Stimulated activated CD4-positive, alpha-beta T cell treated with anti-CD3 and anti-CD28 coated beads, Interleukin-4, amount 100 ng/mL, for 4 hours (primary cell): ENCODE data around the gene AUTS2.
"Not testable (repeated sequence)": the region's sequence is repeated elsewhere in the genome, so short reads cannot be mapped to it uniquely, and the experiment has no call there.

Experiments used
- DNase-seq, 2 experiments: peaks; one replicate each; pipeline ENCODE4 v3.0.0-alpha.2; 2020

AUTS2 gene

GRCh38 chr7:70336536-70336935 is 738.3 kb downstream of the AUTS2 start:
- no peak for DNase-seq

GRCh38 chr7:70338015-70338414 is 739.7 kb downstream of the AUTS2 start:
- no peak for DNase-seq

GRCh38 chr7:70340236-70340635 is 742.0 kb downstream of the AUTS2 start:
- no peak for DNase-seq

- no peak for DNase-seq
These were observed 743.2 kb downstream of the AUTS2 start for GRCh38 chr7:70341446-70341845.

- no peak for DNase-seq
These were observed 745.2 kb downstream of the AUTS2 start for GRCh38 chr7:70343519-70343918.

- no peak for DNase-seq
These were observed 746.5 kb downstream of the AUTS2 start for GRCh38 chr7:70344726-70345125.

GRCh38 chr7:70346844-70347462 is 748.7 kb downstream of the AUTS2 start:
- DNase-seq, result no peak

GRCh38 chr7:70347463-70348254 is 749.4 kb downstream of the AUTS2 start:
- DNase-seq, result no peak

GRCh38 chr7:70349031-70349430 is 750.8 kb downstream of the AUTS2 start:
- DNase-seq, result no peak

GRCh38 chr7:70349819-70350218 is 751.5 kb downstream of the AUTS2 start:
- no peak for DNase-seq

GRCh38 chr7:70352088-70352487 is 753.8 kb downstream of the AUTS2 start:
- DNase-seq, result no peak

GRCh38 chr7:70352906-70353305 is 754.6 kb downstream of the AUTS2 start:
- no peak for DNase-seq

- DNase-seq, result no peak
These were observed 755.2 kb downstream of the AUTS2 start for GRCh38 chr7:70353330-70353945.

- no peak for DNase-seq
These were observed 755.7 kb downstream of the AUTS2 start for GRCh38 chr7:70353946-70354335.

- DNase-seq, result no peak
These were observed 756.3 kb downstream of the AUTS2 start for GRCh38 chr7:70354409-70355169.

GRCh38 chr7:70355198-70356020 is 757.1 kb downstream of the AUTS2 start:
- no peak for DNase-seq

GRCh38 chr7:70356085-70356786 is 758.0 kb downstream of the AUTS2 start:
- no peak for DNase-seq

- no peak for DNase-seq
These were observed 758.6 kb downstream of the AUTS2 start for GRCh38 chr7:70356787-70357328.

- DNase-seq, result no peak
These were observed 762.3 kb downstream of the AUTS2 start for GRCh38 chr7:70360557-70360956.

GRCh38 chr7:70361821-70362220 is 763.5 kb downstream of the AUTS2 start:
- no peak for DNase-seq

- DNase-seq, result not testable (repeated sequence)
These were observed 766.1 kb downstream of the AUTS2 start for GRCh38 chr7:70364393-70364792.

GRCh38 chr7:70371652-70372051 is 773.4 kb downstream of the AUTS2 start:
- DNase-seq, result no peak
